ENCODE results near the gene HOXA5. TPM values are rescaled to one million over a fixed set of nuclear protein-coding genes. Genes with fewer than 3 reads are reported as not detected.
A peak's percentile ranks its signal among the peaks of the same experiment; 100 is the strongest.

HOXA5 gene
- total RNA-seq, 1 donor from 2014 or later, result 22.0 TPM

- intact Hi-C loops (cut with DNase I), result no loop called here
- peak in 1 of 2 donors; percentile 54 for DNase-seq (ENCODE audit: low spot score in 2 of 2)
- Histone ChIP-seq H3K27me3 (no peaks in the 10 kb centered on the region), H3K9me3 (no peaks in the 10 kb centered on the region), H3K4me3 (peak overlapping the region in 1 of 2 donors; percentile 87), H3K4me1 (peaks cover 0 to 2% of the 10 kb centered on the region in 2 donors), H3K27ac (peak overlapping the region; percentile 86 to 89), H3K36me3 (no peaks in the 10 kb centered on the region)
- TF ChIP-seq CTCF (IDR thresholded peaks at IDR 0.05), result no peak
Observed at GRCh38 chr7:27128034-27128433, 15.4 kb downstream of the HOXA5 start.

- intact Hi-C loops (cut with DNase I), result no loop called here
- no peak for TF ChIP-seq CTCF (IDR thresholded peaks at IDR 0.05)
- H3K36me3 ChIP-seq, result no peaks in the 10 kb centered on the region
- no peaks in the 10 kb centered on the region for H3K9me3 ChIP-seq
- no peak overlapping the region for H3K4me3 ChIP-seq
- no peaks in the 10 kb centered on the region for H3K27me3 ChIP-seq
- no peak overlapping the region for H3K27ac ChIP-seq
- H3K4me1 ChIP-seq, result peaks cover 0 to 2% of the 10 kb centered on the region in 2 donors
- DNase-seq (ENCODE audit: low spot score in 2 of 2), result no peak
Observed at GRCh38 chr7:27126596-27127327, 16.7 kb downstream of the HOXA5 start.

- Histone ChIP-seq H3K4me3 (no peak overlapping the region), H3K27me3 (no peaks in the 10 kb centered on the region), H3K27ac (peak overlapping the region; percentile 89 to 97), H3K9me3 (no peaks in the 10 kb centered on the region), H3K36me3 (no peaks in the 10 kb centered on the region), H3K4me1 (peaks cover 0 to 2% of the 10 kb centered on the region in 2 donors)
- DNase-seq (ENCODE audit: low spot score in 2 of 2), result no peak
- TF ChIP-seq CTCF (IDR thresholded peaks at IDR 0.05), result no peak
- intact Hi-C loops (cut with DNase I), result no loop called here
Observed at GRCh38 chr7:27125986-27126394, 17.5 kb downstream of the HOXA5 start.

GRCh38 chr7:27124902-27125689, 18.4 kb downstream of the HOXA5 start:
- no peak for DNase-seq (ENCODE audit: low spot score in 2 of 2)
- intact Hi-C loops (cut with DNase I), result no loop called here
- Histone ChIP-seq H3K27ac (peak overlapping the region; percentile 89 to 97), H3K4me3 (no peak overlapping the region), H3K9me3 (no peaks in the 10 kb centered on the region), H3K4me1 (peaks cover 0 to 8% of the 10 kb centered on the region in 2 donors), H3K27me3 (no peaks in the 10 kb centered on the region), H3K36me3 (no peaks in the 10 kb centered on the region)
- TF ChIP-seq CTCF (IDR thresholded peaks at IDR 0.05), result no peak

GRCh38 chr7:27124096-27124901, 19.2 kb downstream of the HOXA5 start:
- intact Hi-C loops (cut with DNase I), result no loop called here
- Histone ChIP-seq H3K4me3 (peak overlapping the region; percentile 42 to 67), H3K27me3 (no peaks in the 10 kb centered on the region), H3K9me3 (no peaks in the 10 kb centered on the region), H3K27ac (peak overlapping the region; percentile 89 to 97), H3K36me3 (no peaks in the 10 kb centered on the region), H3K4me1 (peaks cover 0 to 16% of the 10 kb centered on the region in 2 donors)
- TF ChIP-seq CTCF (IDR thresholded peaks at IDR 0.05), result no peak
- peak in 1 of 2 donors; percentile 81 for DNase-seq (ENCODE audit: low spot score in 2 of 2)

Measured in ascending aorta (tissue), 2 donors.